Coronary artery (tissue), 2 donors: Measurements from ENCODE around the gene CD68.

Experiments
- DNase-seq: peaks from one replicate; pipeline ENCODE4 v3.0.0-alpha.2; 2017; ENCODE audit warnings: low spot score
- H3K27ac ChIP-seq, 2 donors: fragments of 200-600 bp; sonication (generic); one replicate each; pipeline ENCODE4 v1.5.1; 2016 to 2019
- H3K4me3 ChIP-seq: fragments of 200-600 bp; sonication (generic); 2 replicates; pipeline ENCODE4 v1.5.1; 2016; ENCODE audit warnings: mild to moderate bottlenecking, moderate library complexity
- TF ChIP-seq, protein P1 (sequence below): fragments of 200-600 bp; sonication (generic); IDR thresholded peaks from one replicate; pipeline ENCODE4 v1.5.1; 2019; ENCODE audit warnings: antibody characterized with exemption

The CD68 gene

DNA sequence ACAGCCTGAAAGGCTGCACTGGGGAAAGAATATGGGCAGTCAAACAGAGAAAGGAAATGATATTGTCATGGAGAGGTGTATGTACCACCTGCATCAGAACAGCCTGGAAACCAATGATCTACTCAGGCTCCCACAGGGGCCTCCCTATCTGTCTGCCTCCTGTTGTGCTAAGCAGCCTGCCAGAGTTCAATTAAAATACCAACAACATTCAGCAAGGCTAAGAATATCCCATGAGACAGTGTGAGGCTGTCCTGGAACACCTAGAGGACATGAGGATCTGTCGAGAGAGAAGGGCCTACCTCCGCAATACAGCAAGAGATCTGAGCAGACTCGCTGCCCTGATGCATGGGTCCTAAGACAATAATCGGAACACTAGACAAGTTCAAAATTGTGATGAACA lies 26.8 kb downstream of the CD68 start:
- no peak for DNase-seq
- H3K27ac ChIP-seq = no peak overlapping the region

DNA sequence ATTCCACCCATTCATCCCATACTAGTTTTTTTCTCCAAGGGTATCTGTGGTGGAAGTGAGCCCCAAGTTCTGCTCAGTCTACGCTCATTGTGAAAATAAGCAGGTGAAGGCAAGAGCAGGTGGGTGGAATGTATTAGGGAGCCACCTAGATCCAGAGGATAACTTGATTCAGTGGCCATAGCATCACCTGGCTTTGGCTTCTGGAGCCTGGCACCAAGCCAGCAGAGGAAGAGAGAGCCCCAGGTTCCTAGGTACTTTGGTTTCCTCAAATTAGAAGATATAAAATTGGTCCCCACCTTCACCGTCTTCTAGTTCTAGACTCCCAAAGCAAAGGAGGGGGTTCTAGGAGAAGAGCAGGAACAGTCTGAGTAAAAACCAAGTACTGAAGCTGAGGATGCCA lies 31.2 kb downstream of the CD68 start:
- TF ChIP-seq, protein P1, sequence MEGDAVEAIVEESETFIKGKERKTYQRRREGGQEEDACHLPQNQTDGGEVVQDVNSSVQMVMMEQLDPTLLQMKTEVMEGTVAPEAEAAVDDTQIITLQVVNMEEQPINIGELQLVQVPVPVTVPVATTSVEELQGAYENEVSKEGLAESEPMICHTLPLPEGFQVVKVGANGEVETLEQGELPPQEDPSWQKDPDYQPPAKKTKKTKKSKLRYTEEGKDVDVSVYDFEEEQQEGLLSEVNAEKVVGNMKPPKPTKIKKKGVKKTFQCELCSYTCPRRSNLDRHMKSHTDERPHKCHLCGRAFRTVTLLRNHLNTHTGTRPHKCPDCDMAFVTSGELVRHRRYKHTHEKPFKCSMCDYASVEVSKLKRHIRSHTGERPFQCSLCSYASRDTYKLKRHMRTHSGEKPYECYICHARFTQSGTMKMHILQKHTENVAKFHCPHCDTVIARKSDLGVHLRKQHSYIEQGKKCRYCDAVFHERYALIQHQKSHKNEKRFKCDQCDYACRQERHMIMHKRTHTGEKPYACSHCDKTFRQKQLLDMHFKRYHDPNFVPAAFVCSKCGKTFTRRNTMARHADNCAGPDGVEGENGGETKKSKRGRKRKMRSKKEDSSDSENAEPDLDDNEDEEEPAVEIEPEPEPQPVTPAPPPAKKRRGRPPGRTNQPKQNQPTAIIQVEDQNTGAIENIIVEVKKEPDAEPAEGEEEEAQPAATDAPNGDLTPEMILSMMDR = no peak
- Histone ChIP-seq H3K27ac (no peak overlapping the region), H3K4me3 (no peak overlapping the region)
- DNase-seq = no peak

More for the DNA sequence above, 26.8 kb downstream of the CD68 start:
- TF ChIP-seq, protein P1 = no peak
- no peak overlapping the region for H3K4me3 ChIP-seq

DNA sequence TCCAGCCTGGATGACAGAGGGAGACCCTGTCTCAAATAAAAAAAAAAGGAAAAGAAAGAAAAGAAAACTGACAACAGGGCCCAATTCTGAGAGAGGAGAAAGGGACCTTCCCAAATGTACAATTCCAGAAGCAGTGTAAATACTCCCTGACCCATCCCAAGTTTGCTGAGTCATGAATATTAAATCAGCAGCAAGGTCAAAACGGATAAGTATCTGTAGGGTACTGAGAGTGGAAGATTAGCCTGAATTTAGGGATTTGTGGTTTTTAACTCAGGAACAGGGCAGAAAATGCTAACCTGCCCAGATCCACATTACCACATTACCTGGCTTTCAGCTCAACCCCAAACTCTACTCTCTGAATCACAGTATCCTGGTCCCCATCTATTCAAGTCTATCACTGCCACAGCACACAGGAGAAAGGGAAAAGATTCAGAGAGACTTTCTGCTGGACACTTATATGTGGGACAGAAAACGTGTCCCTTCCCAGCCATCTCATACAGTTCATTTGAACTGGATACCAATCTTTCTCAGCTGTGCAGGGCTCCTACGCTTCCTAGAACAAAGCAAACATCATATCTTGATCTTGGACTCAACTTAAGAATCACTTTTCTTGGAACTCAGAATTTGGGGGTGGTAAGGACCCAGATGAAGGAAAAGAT lies 32.3 kb downstream of the CD68 start:
- DNase-seq = no peak
- TF ChIP-seq, protein P1 = no peak
- H3K4me3 ChIP-seq = peak overlapping the region; percentile 16
- H3K27ac ChIP-seq = no peak overlapping the region

DNA sequence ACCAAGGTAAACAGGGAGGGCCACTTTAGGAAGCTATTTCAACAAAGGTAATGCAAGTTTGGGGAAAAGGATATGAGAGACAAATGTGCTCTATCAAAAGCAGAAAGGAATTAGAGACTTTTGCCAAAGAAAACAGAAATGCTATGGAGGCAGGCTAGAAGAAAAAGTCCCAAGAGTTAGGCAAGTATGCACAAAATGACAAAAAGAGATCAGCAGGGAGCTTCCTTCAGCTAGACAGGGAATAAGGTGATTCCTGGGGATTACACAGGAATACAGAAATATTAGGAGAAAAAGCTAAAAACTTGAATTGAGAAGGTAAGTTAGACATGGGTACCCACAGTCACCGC lies 32.8 kb downstream of the CD68 start:
- no peak for DNase-seq
- H3K4me3 ChIP-seq = peak overlapping the region; percentile 16
- H3K27ac ChIP-seq = no peak overlapping the region
- TF ChIP-seq, protein P1 = no peak

DNA sequence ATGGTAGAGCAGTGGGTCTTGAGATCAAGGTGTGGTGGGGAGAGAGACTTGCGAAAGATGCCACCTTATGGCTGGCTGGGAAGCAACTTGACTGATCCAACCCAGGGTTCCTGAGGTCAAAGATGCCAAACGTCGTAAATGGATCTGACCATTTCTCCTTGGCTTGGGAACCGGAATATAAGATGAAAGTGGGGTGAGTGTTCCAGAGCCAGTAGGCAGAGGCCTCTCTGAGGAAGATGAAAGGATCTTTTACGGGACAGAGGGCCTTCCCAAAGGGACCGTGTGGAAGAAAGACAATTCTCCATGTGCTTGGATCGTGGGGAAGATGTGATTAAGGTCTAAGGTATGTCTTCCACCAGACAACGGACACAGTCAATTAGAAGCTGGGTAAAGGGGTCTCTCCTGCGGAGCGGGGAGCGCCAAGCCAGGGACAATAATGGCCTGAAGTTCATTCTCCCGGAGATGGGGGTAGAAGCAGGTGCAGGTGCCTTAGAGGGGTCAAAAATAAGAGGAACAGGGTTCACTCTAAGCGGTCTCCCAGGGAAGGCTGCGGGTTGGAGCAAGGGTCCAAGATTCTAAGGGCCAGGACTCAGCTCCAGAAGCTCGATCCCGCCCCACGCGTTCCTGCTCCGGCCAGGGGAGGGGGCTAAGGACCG lies 34.5 kb downstream of the CD68 start:
- Histone ChIP-seq H3K4me3 (peak overlapping the region; percentile 99), H3K27ac (peak overlapping the region; percentile 92 to 100)
- TF ChIP-seq, protein P1 = no peak
- no peak for DNase-seq

DNA sequence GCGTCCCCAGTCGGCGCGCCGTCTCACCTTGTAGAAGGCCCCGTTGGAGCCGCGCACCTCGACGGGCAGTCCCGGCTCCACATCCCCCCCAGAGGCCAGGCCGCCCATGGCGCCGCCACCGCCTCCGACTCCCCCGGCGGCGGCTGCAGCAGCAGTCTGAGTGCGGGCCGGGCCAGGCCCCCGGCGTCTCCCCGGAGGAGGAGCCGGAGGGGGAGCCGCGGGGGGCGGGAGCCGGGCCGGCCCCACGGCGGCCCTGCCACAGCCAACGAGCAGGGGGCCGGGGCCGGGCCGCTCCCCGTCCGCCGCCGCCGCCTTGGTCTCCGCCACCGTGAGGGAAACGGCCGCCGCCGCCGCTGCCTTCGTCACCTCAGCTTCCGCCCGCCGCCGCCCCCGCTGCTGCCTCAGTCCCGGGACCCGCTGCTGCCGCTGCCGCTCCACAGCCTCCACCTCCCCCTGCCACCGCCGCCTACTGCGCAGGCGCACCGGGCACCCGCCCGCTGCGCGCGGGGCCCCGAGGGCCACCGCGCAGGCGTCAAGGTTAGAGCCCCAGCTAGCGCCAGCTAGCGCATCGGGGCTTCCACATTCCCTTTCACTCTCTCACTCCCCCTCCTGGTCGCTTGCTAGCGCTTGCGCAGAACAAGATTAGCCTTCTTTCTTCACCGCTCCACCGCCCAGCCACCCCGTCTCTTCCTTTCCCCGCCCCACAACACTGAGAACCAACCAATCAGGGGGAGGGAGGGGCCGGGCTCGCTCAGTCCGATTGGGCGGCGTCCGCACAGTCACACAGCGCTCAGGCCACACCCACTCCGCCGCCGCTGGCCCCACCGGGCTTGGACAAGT lies 35.2 kb downstream of the CD68 start, which contains the start of gene FXR2:
Gene FXR2, minus strand, starts transcription at position 473 of the 840 bp plus-strand sequence. Its CDS starts 365 bp downstream, at position 108.
- DNase-seq = peak; percentile 100
- TF ChIP-seq, protein P1 = peak; percentile 27
- Histone ChIP-seq H3K27ac (peak within 1 kb of the TSS; percentile 92 to 100), H3K4me3 (peak within 1 kb of the TSS; percentile 99)
